Natural killer cell treated with Interleukin-12 subunit alpha and Interleukin-12 subunit beta and Interleukin-15 and Interleukin-18, amount 100 ng/mL, for 72 hours (primary cell): ENCODE data around the gene INPP4B. TPM values are rescaled to one million over a fixed set of nuclear protein-coding genes. Genes with fewer than 3 reads are reported as not detected.
"Not testable (repeated sequence)": the region's sequence is repeated elsewhere in the genome, so short reads cannot be mapped to it uniquely, and the experiment has no call there.

Source experiments
- ATAC-seq, 2 donors: fragments of 150-1000 bp; cut with Tn5 transposase in 1 of 2; sonication (Bioruptor Pico), chemical (Tn5 transposase) in 1 of 2; 2 replicates each; pipeline ENCODE4 v1.10.0; 2021
- DNase-seq: peaks from one replicate; pipeline ENCODE4 v3.0.0; 2022; ENCODE audit warnings: low spot score
- H3K27ac Mint-ChIP-seq, 2 donors: 1 replicate in 1 of 2; 2 replicates in 1 of 2; pipeline ENCODE4 v1.8.0; 2022; ENCODE audit warnings: mixed read lengths in 2 of 2, mild to moderate bottlenecking in 1 of 2, moderate library complexity in 1 of 2
- H3K27me3 Mint-ChIP-seq, 2 donors: 1 replicate in 1 of 2; 2 replicates in 1 of 2; pipeline ENCODE4 v1.8.0; 2022; ENCODE audit warnings: mixed read lengths in 2 of 2
- H3K36me3 Mint-ChIP-seq: one replicate; pipeline ENCODE4 v1.8.0; 2022; ENCODE audit warnings: mixed read lengths
- H3K4me1 Mint-ChIP-seq, 2 donors: 1 replicate in 1 of 2; 2 replicates in 1 of 2; pipeline ENCODE4 v1.8.0; 2022; ENCODE audit warnings: low read depth in 2 of 2, mixed read lengths in 2 of 2, mild to moderate bottlenecking in 1 of 2
- H3K4me3 Mint-ChIP-seq: one replicate; pipeline ENCODE4 v1.8.0; 2022; ENCODE audit warnings: mixed read lengths
- H3K9me3 Mint-ChIP-seq: 2 replicates; pipeline ENCODE4 v1.8.0; 2022; ENCODE audit warnings: mixed read lengths
- total RNA-seq, 2 donors: library from RNA; stranded (reverse); gene quantifications; one replicate each; pipeline ENCODE4 v1.2.3, GENCODE V29; 2022

INPP4B gene
- total RNA-seq, 2 donors from 2014 or later: 3.2 to 25.6 TPM

DNA sequence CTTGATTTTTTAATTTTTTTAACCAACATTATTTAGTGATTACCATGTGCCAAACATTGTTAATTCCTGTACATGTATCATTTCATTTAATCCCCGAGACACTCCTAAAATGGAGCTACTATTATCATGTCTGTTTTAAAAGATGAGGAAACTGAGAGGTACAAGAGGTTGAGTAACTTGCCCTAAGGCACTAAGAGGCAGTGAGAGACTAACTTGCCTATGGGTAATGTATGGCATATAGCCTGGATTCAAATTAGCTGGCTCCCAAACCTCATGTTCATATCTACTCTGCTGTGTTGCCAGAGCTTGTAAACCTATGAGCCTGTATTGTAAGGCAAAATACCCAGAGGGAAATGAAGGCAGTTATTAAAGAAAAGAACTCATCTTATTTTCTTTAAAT, 766.1 kb downstream of the INPP4B start:
- H3K9me3 Mint-ChIP-seq: no peaks in the 10 kb centered on the region
- no peak overlapping the region for H3K27ac Mint-ChIP-seq
- ATAC-seq (no peak), DNase-seq (no peak)
- no peaks in the 10 kb centered on the region for H3K27me3 Mint-ChIP-seq
- H3K36me3 Mint-ChIP-seq: no peaks in the 10 kb centered on the region
- no peak overlapping the region for H3K4me3 Mint-ChIP-seq
- H3K4me1 Mint-ChIP-seq: no peaks in the 10 kb centered on the region

DNA sequence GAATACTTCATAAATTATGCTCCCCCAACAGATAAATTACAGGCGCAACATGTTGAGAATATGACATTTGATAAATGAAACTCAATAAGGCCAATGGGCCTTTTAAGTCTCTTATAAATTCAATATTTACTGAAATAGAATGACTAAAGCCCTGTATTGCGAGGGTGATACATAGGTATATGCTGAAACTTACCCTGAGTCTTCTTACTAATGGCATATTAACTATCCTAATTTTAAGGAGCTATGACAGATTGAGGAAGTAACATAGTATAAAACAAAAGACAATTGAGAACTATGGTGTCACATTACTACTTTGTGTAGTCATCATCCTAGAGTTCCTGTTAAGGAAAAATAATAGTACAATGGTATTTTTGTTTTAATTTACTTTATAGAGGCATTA, 769.1 kb downstream of the INPP4B start:
- ATAC-seq (no peak), DNase-seq (no peak)
- Mint-ChIP-seq H3K36me3 (no peaks in the 10 kb centered on the region), H3K27me3 (no peaks in the 10 kb centered on the region), H3K4me1 (no peaks in the 10 kb centered on the region), H3K9me3 (no peaks in the 10 kb centered on the region), H3K4me3 (no peak overlapping the region), H3K27ac (no peak overlapping the region)

DNA sequence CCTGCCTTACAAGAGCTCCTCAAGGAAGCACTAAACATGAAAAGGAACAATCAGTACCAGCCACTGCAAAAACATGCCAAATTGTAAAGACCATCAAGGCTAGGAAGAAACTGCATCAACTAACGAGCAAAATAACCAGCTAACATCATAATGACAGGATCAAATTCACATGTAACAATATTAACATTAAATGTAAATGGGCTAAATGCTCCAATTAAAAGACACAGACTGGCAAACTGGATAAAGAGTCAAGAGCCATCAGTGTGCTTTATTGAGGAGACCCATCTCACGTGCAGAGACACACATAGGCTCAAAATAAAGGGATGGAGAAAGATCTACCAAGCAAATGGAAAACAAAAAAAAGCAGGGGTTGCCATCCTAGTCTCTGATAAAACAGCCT, 777.8 kb downstream of the INPP4B start:
- Mint-ChIP-seq H3K9me3 (peaks cover 12% of the 10 kb centered on the region), H3K36me3 (peaks cover 32% of the 10 kb centered on the region)
- H3K27me3 Mint-ChIP-seq, DNase-seq, H3K27ac Mint-ChIP-seq, H3K4me3 Mint-ChIP-seq, H3K4me1 Mint-ChIP-seq, ATAC-seq: not testable (repeated sequence)

DNA sequence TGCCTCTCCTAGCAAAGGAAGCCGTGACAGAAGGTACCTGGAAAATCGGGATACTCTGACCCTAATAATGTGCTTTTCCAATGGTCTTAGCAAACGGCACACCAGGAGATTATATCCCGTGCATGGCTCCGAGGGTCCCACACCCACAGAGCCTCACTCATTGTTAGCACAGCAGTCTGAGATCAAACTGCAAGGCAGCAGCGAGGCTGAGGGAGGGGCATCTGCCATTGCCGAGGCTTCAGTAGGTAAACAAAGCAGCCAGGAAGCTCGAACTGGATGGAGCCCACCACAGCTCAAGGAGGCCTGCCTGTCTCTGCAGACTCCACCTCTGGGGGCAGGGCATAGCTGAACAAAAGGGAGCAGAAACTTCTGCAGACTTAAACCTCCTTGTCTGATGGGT, 779.5 kb downstream of the INPP4B start:
- not testable (repeated sequence) for DNase-seq, H3K27ac Mint-ChIP-seq, H3K4me3 Mint-ChIP-seq, H3K27me3 Mint-ChIP-seq, ATAC-seq, H3K4me1 Mint-ChIP-seq
- peaks cover 14% of the 10 kb centered on the region for H3K9me3 Mint-ChIP-seq
- H3K36me3 Mint-ChIP-seq: peaks cover 32% of the 10 kb centered on the region

DNA sequence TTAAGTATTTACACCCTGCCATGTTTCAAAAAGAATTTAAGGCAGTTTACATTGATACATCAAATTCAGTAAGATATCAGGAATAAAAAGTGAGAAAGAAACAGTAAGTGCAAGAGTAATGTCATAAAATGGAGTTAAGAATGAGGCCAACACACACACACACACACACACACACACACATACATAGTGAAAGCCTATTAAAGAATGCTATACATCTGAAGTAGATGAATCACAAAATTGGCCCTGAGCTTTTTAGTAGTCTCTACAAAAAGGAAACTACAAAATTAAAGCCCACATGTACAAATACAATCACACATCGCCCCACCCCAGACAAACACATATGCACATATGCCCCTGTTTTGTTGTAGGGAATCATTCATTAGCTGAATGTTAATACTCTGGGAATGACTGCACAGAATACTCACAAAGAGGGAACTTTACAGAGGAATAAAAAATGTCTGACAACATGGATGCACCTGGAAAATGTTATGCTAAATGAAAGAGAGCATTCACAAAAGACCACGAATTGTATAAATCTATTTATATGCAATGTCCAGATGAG, 780.9 kb downstream of the INPP4B start:
- Mint-ChIP-seq H3K4me3 (no peak overlapping the region), H3K36me3 (peaks cover 28% of the 10 kb centered on the region), H3K9me3 (peaks cover 10% of the 10 kb centered on the region), H3K27me3 (no peaks in the 10 kb centered on the region), H3K27ac (no peak overlapping the region), H3K4me1 (no peaks in the 10 kb centered on the region)
- DNase-seq (no peak), ATAC-seq (no peak)

DNA sequence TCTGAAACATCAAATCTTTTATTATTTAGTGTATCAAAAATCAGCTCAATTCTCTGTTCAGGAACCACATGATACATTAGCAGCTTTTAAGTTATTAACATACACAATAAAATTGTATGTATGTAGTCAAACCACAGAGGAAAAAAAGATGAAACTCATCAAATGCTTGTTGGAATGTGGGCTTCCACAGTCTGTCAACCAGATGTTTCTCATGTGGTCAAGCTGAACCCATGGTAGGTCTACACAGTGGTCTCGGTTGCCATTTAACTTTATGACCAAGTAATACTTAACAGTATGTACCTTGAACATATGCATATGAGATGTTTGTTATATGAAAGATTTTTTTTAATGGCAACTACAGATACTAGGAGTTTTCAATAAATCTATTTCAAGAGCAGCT, 781.9 kb downstream of the INPP4B start:
- H3K27me3 Mint-ChIP-seq: no peaks in the 10 kb centered on the region
- DNase-seq: no peak
- ATAC-seq: no peak
- H3K4me3 Mint-ChIP-seq: no peak overlapping the region
- H3K36me3 Mint-ChIP-seq: peaks cover 18% of the 10 kb centered on the region
- no peak overlapping the region for H3K27ac Mint-ChIP-seq
- H3K9me3 Mint-ChIP-seq: peaks cover 8% of the 10 kb centered on the region
- H3K4me1 Mint-ChIP-seq: no peaks in the 10 kb centered on the region

DNA sequence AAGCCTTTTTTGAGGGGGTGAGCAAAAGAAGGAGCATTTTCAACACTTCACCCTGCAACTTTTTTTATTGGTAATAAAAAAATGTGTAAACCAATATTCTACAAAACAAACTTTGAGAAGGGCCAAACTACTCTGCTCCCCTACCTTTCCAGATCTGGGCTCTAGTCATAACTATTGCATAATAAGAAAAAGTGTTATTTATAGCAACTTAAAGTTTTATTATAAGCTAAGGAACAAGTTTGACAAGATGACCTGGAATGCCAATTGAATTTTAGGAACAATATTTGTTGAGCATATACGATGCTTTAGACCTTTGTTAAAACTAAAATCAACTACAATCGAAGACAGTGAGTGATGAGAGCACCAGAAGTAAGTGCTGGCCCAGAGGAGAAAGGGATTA, 800.1 kb downstream of the INPP4B start:
- Mint-ChIP-seq H3K36me3 (no peaks in the 10 kb centered on the region), H3K27ac (no peak overlapping the region), H3K9me3 (peaks cover 3% of the 10 kb centered on the region), H3K4me1 (peaks cover 0 to 5% of the 10 kb centered on the region in 2 donors), H3K27me3 (no peaks in the 10 kb centered on the region), H3K4me3 (no peak overlapping the region)
- DNase-seq: no peak
- ATAC-seq: no peak

DNA sequence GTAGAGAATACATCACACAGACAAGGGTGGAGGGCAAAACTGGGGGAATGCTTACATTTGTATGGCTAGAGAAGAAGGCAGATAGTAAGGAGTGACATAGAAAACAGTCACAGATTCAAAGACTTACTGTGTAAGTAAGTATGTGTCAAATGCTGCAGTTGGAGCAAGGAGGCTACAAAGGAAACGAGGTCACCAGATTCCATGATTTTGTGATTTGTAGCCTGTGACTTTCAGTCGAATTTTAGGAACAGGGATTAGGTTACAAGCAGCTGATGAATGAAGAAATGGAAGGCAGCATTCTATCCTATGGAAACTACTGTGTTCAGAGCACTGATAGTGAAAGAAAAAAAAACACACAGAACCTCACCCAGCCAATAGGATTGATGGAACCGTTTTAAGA, 801.8 kb downstream of the INPP4B start:
- H3K4me1 Mint-ChIP-seq: peaks cover 0 to 5% of the 10 kb centered on the region in 2 donors
- no peaks in the 10 kb centered on the region for H3K36me3 Mint-ChIP-seq
- DNase-seq (no peak), ATAC-seq (no peak)
- H3K4me3 Mint-ChIP-seq: no peak overlapping the region
- no peaks in the 10 kb centered on the region for H3K27me3 Mint-ChIP-seq
- H3K27ac Mint-ChIP-seq: no peak overlapping the region
- peaks cover under 1% of the 10 kb centered on the region for H3K9me3 Mint-ChIP-seq

DNA sequence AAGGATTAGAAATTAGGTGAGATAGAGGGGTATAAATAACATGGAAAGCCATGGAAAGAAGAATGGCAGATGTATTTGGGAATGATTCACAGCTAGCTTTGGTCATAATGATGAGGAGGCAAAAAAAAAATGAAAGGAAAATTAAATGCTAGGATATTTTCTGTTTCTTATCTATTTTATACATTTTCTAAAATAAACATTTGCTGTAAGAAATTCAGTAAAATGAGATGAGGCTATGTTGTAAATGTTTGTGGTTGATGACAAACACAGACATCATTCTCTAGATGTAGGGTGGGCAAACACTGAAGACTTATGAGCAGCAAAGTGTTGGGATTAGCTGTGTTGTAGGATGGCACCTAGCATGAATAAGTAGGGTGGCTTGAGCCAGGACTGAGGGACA, 802.6 kb downstream of the INPP4B start:
- H3K36me3 Mint-ChIP-seq: no peaks in the 10 kb centered on the region

DNA sequence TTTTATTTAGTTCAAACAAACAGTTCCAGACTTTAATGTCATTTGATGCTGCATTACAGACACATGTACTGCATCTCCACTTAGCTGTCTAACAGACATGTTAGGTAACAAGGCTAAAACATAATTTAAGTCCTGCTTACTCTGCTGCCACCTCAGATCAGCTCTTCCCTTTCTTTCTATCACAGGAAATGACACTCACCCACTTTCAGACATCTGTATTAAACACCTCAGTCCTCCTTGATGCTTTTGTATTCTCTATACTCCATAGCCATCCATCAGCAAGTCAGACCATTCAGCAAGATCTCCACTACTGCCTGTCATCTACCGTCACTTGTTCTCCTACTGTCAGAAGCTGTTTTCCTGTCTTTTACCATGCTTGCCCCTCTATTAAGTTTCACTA, 804.3 kb downstream of the INPP4B start:
- Mint-ChIP-seq H3K9me3 (peaks cover 3% of the 10 kb centered on the region), H3K36me3 (no peaks in the 10 kb centered on the region), H3K27me3 (no peaks in the 10 kb centered on the region), H3K4me1 (peaks cover 0 to 5% of the 10 kb centered on the region in 2 donors), H3K4me3 (no peak overlapping the region), H3K27ac (no peak overlapping the region)
- DNase-seq (no peak), ATAC-seq (no peak)

More for the DNA sequence above, 802.6 kb downstream of the INPP4B start:
- Mint-ChIP-seq H3K9me3 (no peaks in the 10 kb centered on the region), H3K4me1 (peaks cover 0 to 5% of the 10 kb centered on the region in 2 donors), H3K27ac (no peak overlapping the region), H3K27me3 (no peaks in the 10 kb centered on the region), H3K4me3 (no peak overlapping the region)
- ATAC-seq (no peak), DNase-seq (no peak)

DNA sequence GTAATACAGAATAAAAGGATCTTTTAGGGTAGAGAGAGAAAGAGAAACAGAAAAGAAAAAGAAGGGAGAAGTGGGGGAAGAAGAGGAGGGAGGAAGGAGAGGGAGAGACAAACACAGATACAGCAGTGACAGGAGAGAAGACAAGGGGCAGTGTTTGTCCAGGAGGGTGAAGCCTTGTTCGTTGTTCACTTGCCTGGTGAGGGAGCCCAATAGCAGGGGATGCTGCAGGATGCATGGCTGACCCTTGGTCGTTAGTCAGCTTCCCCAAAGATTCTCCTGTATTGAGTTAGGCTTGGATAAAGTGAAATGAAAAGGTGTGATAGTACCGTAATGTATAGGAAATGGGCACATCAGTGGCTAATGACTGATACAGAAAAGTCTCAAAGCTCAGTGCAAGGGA, 806.1 kb downstream of the INPP4B start:
- Mint-ChIP-seq H3K4me3 (no peak overlapping the region), H3K36me3 (no peaks in the 10 kb centered on the region), H3K9me3 (peaks cover 3% of the 10 kb centered on the region), H3K4me1 (peaks cover 0 to 5% of the 10 kb centered on the region in 2 donors), H3K27me3 (no peaks in the 10 kb centered on the region), H3K27ac (no peak overlapping the region)
- no peak for DNase-seq
- ATAC-seq: no peak

DNA sequence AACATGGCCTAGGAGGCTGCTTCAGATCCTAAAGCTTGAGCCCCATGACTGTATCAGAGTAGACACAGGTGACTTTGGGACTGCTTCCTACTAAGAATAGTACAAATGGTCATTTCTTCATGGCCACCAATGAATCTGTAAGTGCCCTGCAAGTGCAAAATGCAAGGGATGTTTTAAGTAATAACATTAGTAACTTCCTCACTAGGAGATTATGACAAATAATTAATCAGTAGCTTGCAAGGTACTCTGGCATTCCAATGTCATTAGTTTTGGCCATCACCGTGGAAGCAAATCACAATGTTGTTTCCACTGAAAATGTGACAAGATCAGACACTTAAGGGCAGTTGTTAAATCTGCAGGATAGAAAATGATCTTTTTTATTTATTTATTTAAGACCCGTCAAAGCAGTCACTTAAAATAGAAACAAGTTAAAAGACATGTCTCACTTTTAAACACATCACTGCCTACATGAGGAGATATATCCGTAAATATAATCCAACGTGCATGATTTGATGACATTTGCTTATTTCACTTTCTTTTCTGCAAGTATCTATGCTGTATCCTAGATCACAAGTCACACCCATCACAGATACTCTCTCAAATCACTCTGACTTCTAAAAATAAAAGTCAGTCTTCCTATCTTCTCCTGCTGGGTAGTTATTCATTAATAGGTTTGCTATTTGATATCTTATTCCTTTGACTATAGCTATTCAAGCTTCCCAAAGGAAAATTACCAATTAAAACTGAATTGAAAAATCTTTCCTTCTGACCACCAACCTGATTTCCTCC, 809.1 kb downstream of the INPP4B start:
- H3K4me3 Mint-ChIP-seq: no peak overlapping the region
- H3K27me3 Mint-ChIP-seq: no peaks in the 10 kb centered on the region
- H3K9me3 Mint-ChIP-seq: peaks cover 7% of the 10 kb centered on the region
- ATAC-seq: no peak
- no peak for DNase-seq
- H3K4me1 Mint-ChIP-seq: peaks cover 0 to 3% of the 10 kb centered on the region in 2 donors
- H3K27ac Mint-ChIP-seq: no peak overlapping the region
- peaks cover 4% of the 10 kb centered on the region for H3K36me3 Mint-ChIP-seq

DNA sequence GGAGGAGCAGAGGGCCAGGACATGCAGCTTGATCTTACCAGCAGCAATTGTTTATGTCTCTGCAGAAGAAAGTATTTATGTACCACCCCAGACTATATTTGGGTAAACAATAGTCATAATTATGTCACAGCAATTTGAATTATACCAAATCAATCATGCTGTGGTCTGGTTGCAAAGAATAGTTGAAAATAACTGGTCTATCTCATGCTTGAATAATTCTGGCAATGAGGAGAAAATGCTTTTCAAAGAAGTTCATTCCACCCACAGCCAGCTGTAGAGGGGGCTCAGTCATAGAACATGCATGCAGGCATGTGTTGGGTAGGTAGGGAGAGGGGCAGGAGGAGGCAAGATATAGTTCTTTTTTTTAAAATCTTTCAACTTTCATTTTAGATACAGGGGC, 810.5 kb downstream of the INPP4B start:
- peaks cover 7% of the 10 kb centered on the region for H3K9me3 Mint-ChIP-seq
- no peak overlapping the region for H3K27ac Mint-ChIP-seq
- no peak for ATAC-seq

DNA sequence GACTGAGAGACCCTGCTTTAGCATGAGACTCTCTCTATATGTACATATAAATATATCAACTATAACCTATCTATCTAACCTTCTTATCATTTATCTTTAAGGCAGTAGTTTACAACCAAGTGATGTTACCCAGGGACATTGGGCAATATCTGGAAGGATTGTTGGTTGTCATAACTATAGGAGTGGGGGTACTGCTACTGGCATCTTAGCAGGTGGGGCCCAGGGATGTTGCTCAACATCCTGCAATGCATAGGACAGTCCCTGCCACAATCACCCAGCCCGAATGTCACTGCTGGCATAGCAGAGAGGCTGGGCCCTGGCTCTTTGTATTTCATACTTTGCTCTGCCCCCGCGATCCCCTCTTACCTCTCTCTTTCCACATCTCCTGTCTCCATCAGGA, 812.0 kb downstream of the INPP4B start:
- no peaks in the 10 kb centered on the region for H3K27me3 Mint-ChIP-seq
- peaks cover 7% of the 10 kb centered on the region for H3K9me3 Mint-ChIP-seq
- peaks cover 4% of the 10 kb centered on the region for H3K36me3 Mint-ChIP-seq
- no peak overlapping the region for H3K4me3 Mint-ChIP-seq
- H3K27ac Mint-ChIP-seq: no peak overlapping the region
- DNase-seq: no peak
- H3K4me1 Mint-ChIP-seq: no peaks in the 10 kb centered on the region
- ATAC-seq: no peak

More for the DNA sequence above, 810.5 kb downstream of the INPP4B start:
- no peak for DNase-seq
- Mint-ChIP-seq H3K4me3 (no peak overlapping the region), H3K4me1 (no peaks in the 10 kb centered on the region), H3K27me3 (no peaks in the 10 kb centered on the region), H3K36me3 (peaks cover 4% of the 10 kb centered on the region)
